HG03135 (cell line): ENCODE results near the gene ZNF106.

Source experiments
- ATAC-seq: cut with Tn5 transposase; IDR thresholded peaks from one replicate; pipeline ENCODE4 v1.9.1; 2021; ENCODE audit warnings: mild to moderate bottlenecking, moderate library complexity; ENCODE audit not compliant: unreplicated experiment

ZNF106 gene

GRCh38 chr15:42409011-42409410, 81.9 kb downstream of the ZNF106 start:
- no peak for ATAC-seq

GRCh38 chr15:42408178-42408577, 82.8 kb downstream of the ZNF106 start:
- ATAC-seq, result no peak

DNA sequence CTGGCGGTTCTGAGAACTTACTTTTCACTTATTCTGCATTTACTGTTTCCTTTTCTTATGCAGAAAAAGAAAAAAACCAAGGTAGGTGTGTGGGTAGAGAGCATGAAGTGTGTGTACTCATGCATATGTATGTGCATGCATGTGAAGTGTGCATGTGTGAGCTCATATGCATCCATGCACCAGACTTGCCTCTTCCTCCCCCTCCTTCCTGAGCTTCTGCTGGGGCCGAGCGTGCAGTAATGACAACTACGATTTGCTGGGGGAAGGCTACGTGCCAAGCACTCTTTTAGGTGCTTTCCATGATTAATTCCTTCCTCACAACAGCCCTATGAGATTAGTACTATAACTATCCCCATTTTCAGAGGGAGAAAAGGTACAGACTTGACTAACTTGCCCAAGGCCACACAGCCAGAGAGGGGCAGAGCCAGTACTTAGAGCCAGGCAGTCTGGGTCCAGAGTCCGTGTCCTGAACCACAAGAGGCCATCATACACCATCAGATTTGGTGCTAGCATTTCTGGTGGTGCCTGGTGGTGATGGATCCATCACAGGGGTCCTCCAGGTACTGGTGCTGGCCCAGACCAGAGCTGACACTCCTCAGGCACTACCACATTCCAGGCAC, 85.0 kb downstream of the ZNF106 start:
- ATAC-seq, result no peak

DNA sequence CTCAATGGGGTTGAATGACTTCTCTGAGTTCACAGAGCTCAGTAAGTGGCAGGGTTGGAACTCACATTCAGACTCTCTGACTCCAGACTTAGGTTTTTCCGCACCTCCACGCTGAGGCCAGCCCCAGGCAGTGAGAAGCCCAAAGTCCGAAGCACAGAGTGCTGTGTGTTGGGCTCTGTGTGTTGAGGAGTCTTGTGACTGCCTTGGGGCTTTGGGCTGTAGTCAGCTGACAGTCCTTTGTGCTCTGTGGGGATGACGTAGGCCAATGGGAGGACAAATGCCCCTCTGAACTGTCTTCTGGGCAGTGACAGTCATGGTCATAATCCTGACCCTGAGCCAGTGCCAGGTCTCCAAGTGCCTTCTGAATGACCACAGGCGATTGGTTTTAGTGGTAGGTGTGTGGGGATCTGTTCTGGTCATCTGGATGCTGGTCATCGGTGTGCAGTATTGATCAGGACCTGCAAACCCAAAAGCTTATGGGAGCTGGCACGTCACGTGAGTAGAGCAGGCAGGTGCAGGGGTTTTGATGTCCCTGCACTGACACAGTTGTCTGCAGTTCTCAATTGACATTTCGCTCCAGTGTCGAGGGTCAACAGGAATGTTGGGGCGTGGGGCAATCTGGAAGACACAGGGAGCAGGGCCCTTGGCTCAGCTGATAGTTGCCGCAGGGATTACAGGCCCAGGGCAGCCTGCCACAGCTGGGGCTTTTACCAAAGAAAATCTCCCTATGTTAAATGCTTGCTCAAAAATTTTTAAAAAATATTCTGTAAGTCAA, 86.3 kb downstream of the ZNF106 start:
- no peak for ATAC-seq

- ATAC-seq, result no peak
Observed at GRCh38 chr15:42403389-42403788, 87.6 kb downstream of the ZNF106 start.

- no peak for ATAC-seq
Observed at GRCh38 chr15:42402455-42403205, 88.3 kb downstream of the ZNF106 start.

GRCh38 chr15:42401544-42402454, 89.1 kb downstream of the ZNF106 start:
- ATAC-seq, result no peak

- ATAC-seq, result no peak
Observed at GRCh38 chr15:42395838-42396237, 95.1 kb downstream of the ZNF106 start.

DNA sequence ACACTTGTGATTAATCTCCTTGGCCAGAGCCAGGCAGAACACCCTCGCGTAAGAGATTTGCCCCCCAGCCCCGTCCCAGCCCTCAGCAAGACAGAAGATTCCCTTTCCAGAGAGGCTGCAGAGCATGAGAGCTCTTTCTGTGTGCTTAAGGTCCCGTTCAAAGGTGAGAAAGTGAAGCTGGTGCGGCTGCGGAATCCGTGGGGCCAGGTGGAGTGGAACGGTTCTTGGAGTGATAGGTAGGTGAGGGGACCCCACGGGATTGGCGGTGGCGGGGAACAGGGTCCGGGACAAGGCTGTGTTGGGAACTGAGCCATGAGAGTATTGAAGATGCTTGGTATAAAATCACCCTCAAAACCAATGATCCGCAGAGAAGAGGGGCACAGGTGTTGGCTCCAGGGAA, 96.8 kb downstream of the ZNF106 start:
- no peak for ATAC-seq

DNA sequence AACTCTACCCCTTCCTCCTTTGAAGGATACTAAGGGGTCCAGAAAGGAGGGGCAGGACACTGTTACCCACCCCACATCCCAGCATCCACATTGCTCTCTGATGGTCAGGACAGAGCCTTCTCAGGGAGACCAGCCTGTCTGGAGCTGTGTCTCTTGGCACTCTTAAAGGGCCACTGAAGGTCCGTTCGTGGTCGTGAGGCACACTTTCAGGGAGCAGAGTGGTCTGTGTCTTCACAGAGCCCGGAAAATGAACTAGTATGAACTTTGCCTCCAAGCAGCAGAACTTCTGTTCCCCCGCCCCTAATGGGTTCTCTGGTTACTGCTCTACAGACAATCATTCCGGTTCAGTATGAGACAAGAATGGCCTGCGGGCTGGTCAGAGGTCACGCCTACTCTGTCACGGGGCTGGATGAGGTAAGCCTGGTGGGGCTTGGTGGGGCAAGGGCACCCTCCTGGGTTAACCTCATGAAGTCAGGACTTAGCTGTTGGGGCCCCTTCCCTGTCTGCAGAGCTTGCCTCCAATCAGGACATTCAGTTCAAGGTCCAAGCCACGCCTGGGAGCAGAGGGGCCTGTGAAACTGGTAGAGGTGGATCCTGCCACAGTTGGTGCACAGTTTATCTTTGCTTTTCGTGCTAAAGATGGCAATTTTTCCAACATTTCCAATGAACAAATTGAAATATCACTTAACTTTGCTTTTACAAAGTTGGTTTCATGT, 98.5 kb downstream of the ZNF106 start:
- no peak for ATAC-seq

DNA sequence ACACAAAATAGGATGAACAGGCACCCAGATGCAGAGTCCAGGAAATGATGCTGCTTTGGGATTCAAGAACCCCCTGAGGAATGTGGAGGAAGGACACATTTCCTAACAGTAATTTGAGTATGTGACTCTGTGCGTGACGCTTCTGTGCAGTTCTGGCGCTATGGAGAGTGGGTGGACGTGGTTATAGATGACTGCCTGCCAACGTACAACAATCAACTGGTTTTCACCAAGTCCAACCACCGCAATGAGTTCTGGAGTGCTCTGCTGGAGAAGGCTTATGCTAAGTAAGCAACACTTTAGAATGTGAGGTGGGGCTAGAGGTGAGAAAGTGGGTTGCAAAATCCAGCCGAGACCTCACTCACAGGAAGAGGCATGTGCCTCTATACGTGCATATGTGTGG, 103.3 kb downstream of the ZNF106 start:
- ATAC-seq, result no peak

GRCh38 chr15:42385980-42386700, 104.8 kb downstream of the ZNF106 start:
- ATAC-seq, result no peak

DNA sequence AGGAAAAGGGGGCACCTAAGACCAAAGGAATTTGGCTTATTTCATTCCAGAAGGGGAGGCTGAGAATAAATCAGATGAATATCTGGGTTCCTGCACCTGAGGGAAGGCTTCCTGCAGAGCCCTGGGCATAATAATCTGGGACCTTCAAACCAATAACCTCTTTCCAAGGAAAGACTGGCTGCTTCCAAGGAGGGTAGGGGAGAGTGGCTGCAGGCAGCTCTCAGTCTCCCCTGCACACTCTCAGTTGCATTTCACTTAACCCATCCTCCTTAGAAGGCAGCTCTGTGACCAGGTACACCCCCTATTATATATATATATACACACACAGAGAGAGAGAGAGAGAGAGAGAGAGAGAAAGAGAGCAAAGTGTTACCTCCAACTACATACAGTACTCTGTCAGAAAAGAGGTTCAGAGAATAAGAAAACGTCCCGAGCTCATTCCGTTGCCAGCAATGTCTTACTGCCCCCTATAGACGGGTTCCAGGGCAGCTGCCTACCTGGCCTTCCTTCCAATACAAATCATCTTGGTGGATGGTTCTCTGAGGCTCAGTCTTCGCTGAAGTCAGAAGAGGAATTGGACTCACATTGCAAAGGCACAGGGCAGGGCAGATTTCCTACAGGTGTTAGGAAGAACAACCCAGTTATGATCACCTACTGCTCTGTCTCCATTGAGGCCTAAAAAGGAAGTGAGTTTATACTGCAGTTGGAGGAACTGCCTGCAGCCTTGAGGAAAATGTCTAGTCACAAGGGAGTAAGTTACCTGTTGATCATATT, 105.5 kb downstream of the ZNF106 start:
- no peak for ATAC-seq

DNA sequence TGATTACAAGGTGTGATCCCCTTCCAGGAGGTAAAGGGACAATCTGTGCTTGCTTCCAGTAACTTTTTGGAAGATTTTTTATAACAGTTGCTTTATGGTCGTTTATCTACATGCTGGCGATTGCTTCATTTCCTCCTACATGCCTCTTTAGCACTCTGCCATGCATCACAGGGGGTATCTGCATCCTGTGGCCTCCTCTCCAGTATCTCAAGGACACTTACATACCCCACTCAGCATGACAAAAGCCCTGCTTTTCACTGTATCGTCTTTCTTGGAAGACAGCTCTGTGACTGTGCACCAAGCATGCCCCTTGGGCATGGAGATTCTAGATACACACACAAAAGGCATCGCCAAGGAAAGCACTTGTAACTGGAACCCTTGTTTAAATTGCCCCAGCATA, 106.3 kb downstream of the ZNF106 start:
- ATAC-seq, result no peak

DNA sequence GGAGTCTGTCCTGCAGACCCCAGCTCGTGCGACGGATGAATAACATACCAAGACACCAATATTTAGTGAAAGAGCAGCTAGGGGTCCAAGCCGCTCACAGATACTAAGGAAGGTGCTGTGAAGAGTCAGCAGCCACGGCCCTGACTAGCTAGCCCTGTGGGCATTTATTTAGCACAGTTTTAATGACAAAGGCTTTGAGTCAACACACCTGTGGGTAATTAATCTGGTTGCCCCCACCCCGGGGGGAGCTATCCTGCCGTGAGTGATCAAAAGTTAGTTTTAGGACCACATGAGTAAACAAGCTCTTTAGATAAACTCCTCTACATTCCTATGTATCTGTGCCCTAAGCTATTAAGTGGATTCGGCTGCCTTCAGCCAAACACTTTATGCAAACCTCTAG, 112.9 kb downstream of the ZNF106 start:
- ATAC-seq, result no peak

- no peak for ATAC-seq
Observed at GRCh38 chr15:42375941-42376340, 115.0 kb downstream of the ZNF106 start.

DNA sequence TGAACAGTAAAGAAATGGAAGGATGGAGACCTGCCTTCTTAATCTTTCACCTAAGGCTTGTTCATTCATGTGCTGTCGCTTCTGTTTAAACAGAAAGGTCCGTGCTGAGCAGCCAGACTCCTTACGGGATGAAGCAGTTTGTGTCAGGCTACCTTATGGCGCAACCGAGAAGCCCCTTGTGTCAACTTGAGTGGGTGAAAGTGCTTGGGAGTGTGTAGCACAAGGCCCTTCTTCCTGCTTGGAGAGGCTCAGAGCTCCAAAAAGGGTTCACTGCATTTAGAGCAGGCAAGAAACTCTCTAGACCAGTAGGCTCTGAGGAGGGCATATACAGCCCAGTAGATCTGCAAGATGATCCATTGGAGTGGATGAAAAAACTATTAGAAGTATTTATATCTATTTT, 115.7 kb downstream of the ZNF106 start:
- ATAC-seq, result no peak

DNA sequence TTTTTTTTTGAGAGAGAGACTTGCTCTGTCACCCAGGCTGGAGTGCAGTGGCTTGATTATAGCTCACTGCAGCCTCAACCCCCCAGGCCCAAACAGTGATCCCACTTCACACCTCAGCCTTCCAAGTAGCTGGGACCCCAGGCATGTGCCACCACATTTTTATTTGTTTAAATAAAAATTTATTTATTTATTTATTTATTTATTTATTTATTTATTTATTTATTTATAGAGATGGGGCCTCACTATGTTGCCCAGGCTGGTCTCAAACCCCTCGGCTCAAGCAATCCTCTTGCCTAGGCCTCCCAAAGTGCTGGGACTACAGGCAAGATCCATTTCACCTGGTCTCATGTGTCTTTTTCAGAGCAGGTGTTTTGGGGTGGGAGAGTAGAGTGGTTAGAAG, 116.1 kb downstream of the ZNF106 start:
- no peak for ATAC-seq

- ATAC-seq, result no peak
Observed at GRCh38 chr15:42373936-42374335, 117.0 kb downstream of the ZNF106 start.
